GM21367 (cell line): ENCODE data around the gene HNRNPD.
"Not testable (repeated sequence)": the region's sequence is repeated elsewhere in the genome, so short reads cannot be mapped to it uniquely, and the experiment has no call there.

ENCODE experiments used
- ATAC-seq: cut with Tn5 transposase; IDR thresholded peaks from one replicate; pipeline ENCODE4 v1.9.1; 2021; ENCODE audit not compliant: unreplicated experiment

HNRNPD gene

GRCh38 chr4:82373816-82374625 lies at the start of gene HNRNPD:
TSS of gene HNRNPD (minus strand) at chr4:82373991. CDS start at chr4:82373678, 313 bp downstream.
- ATAC-seq, result peak; percentile 94

GRCh38 chr4:82422616-82423015 lies 48.8 kb upstream of the HNRNPD start:
- ATAC-seq, result no peak

- ATAC-seq, result no peak
Measured at GRCh38 chr4:82421796-82422560, 48.2 kb upstream of the HNRNPD start.

- ATAC-seq, result no peak
Measured at GRCh38 chr4:82419451-82419850, 45.7 kb upstream of the HNRNPD start.

- ATAC-seq, result no peak
Measured at GRCh38 chr4:82415922-82416365, 42.2 kb upstream of the HNRNPD start.

GRCh38 chr4:82415061-82415460 lies 41.3 kb upstream of the HNRNPD start:
- not testable (repeated sequence) for ATAC-seq

GRCh38 chr4:82403725-82404124 lies 29.9 kb upstream of the HNRNPD start:
- ATAC-seq, result no peak

GRCh38 chr4:82402196-82402775 lies 28.5 kb upstream of the HNRNPD start:
- ATAC-seq, result no peak

GRCh38 chr4:82401600-82401999 lies 27.8 kb upstream of the HNRNPD start:
- ATAC-seq, result no peak

- no peak for ATAC-seq
Measured at GRCh38 chr4:82398263-82398662, 24.5 kb upstream of the HNRNPD start.

- ATAC-seq, result no peak
Measured at GRCh38 chr4:82397527-82397926, 23.7 kb upstream of the HNRNPD start.

- no peak for ATAC-seq
Measured at GRCh38 chr4:82394896-82395295, 21.1 kb upstream of the HNRNPD start.

GRCh38 chr4:82390061-82390460 lies 16.3 kb upstream of the HNRNPD start:
- ATAC-seq, result not testable (repeated sequence)

- ATAC-seq, result no peak
Measured at GRCh38 chr4:82388405-82388804, 14.6 kb upstream of the HNRNPD start.

- ATAC-seq, result not testable (repeated sequence)
Measured at GRCh38 chr4:82386312-82386711, 12.5 kb upstream of the HNRNPD start.

GRCh38 chr4:82382751-82383150 lies 9.0 kb upstream of the HNRNPD start:
- ATAC-seq, result no peak

- ATAC-seq, result no peak
Measured at GRCh38 chr4:82381661-82382296, 8.0 kb upstream of the HNRNPD start.

GRCh38 chr4:82381235-82381634 lies 7.4 kb upstream of the HNRNPD start:
- no peak for ATAC-seq

- no peak for ATAC-seq
Measured at GRCh38 chr4:82380831-82381230, 7.0 kb upstream of the HNRNPD start.

GRCh38 chr4:82380344-82380743 lies 6.6 kb upstream of the HNRNPD start:
- no peak for ATAC-seq

GRCh38 chr4:82376109-82376508 lies 2.3 kb upstream of the HNRNPD start:
- ATAC-seq, result no peak
